A673 (cell line): ENCODE data around the gene SYNPO. TPM values are rescaled to one million over a fixed set of nuclear protein-coding genes. Genes with fewer than 3 reads are reported as not detected.

Experiments used
- BruUV-seq: library from RNA; stranded (reverse); fragments of 400-500 nt; replicated peaks from 2 replicates; lab custom pipeline; 2021; lab: Mats Ljungman, UMichigan
- CTCF ChIA-PET: fragments of 300-600 bp; sonication (Branson Sonifier 250); formaldehyde crosslinking; loops from one replicate; lab custom pipeline; 2022; ENCODE audit warnings: antibody characterized with exemption; lab: Charles Lee
- POLR2A ChIA-PET: fragments of 300-600 bp; sonication (Branson Sonifier 250); formaldehyde crosslinking; loops from one replicate; lab custom pipeline; 2022; ENCODE audit warnings: antibody characterized with exemption; ENCODE audit not compliant: low non-redundant PET; lab: Charles Lee
- DNase-seq: peaks from one replicate; pipeline ENCODE4 v3.0.0-alpha.2; 2015; ENCODE audit warnings: low spot score
- H3K27ac ChIP-seq: fragments of 200-600 bp; sonication (generic); 2 replicates; pipeline ENCODE4 v1.5.1; 2016; ENCODE audit warnings: mixed run types, low read depth, mild to moderate bottlenecking, mixed read lengths, antibody characterized with exemption, low read length; ENCODE audit not compliant: poor library complexity, severe bottlenecking
- H3K27me3 ChIP-seq: fragments of 200-600 bp; sonication (generic); replicated peaks from 2 replicates; pipeline ENCODE4 v1.6.1; 2017; ENCODE audit warnings: mixed run types, low read depth, mild to moderate bottlenecking, mixed read lengths, antibody characterized with exemption, low read length; ENCODE audit not compliant: insufficient read depth, poor library complexity
- H3K36me3 ChIP-seq: fragments of 200-600 bp; sonication (generic); 2 replicates; pipeline ENCODE4 v1.6.1; 2016; ENCODE audit warnings: mixed run types, mild to moderate bottlenecking, mixed read lengths, antibody characterized with exemption, low read length; ENCODE audit not compliant: insufficient read depth, poor library complexity, severe bottlenecking
- H3K4me1 ChIP-seq: fragments of 200-600 bp; sonication (generic); 2 replicates; pipeline ENCODE4 v1.6.1; 2017; ENCODE audit warnings: mixed run types, mild to moderate bottlenecking, mixed read lengths, antibody characterized with exemption, low read length; ENCODE audit not compliant: insufficient read depth, poor library complexity, severe bottlenecking
- H3K4me3 ChIP-seq: fragments of 200-600 bp; sonication (generic); 2 replicates; pipeline ENCODE4 v1.5.1; 2016; ENCODE audit warnings: low read depth, mixed run types, mild to moderate bottlenecking, mixed read lengths, low read length; ENCODE audit not compliant: poor library complexity, severe bottlenecking
- H3K9me3 ChIP-seq: fragments of 200-600 bp; sonication (generic); 2 replicates; pipeline ENCODE4 v1.6.1; 2016; ENCODE audit warnings: mixed run types, low read depth, mild to moderate bottlenecking, mixed read lengths, antibody characterized with exemption, low read length; ENCODE audit not compliant: poor library complexity, severe bottlenecking
- CTCF ChIP-seq: fragments of 300-800, 200-600 bp; sonication (generic); conservative IDR thresholded peaks from 2 replicates; pipeline ENCODE4 v1.5.1; 2017; ENCODE audit warnings: low read depth, mild to moderate bottlenecking, antibody characterized with exemption, low read length, moderate library complexity, mixed read lengths
- EZH2 ChIP-seq: fragments of 200-600 bp; sonication (generic); IDR thresholded peaks from 2 replicates; pipeline ENCODE4 v1.6.1; 2017; ENCODE audit warnings: borderline replicate concordance, low read depth, mild to moderate bottlenecking, mixed read lengths, antibody characterized with exemption, low read length; ENCODE audit not compliant: poor library complexity, severe bottlenecking
- intact Hi-C: fragments of 100-400 bp; cut with micrococcal nuclease; formaldehyde crosslinking; loops from one replicate; pipeline ENCODE4 v1.10.0; 2022; ENCODE audit not compliant: unreplicated experiment
- total RNA-seq: library from RNA; stranded (reverse); gene quantifications from 2 replicates; pipeline ENCODE4 v1.2.3, GENCODE V29; 2021

Gene SYNPO
- total RNA-seq, 1 experiment from 2014 or later: 7.6 TPM

GRCh38 chr5:150648294-150649107 is 8.0 kb downstream of the SYNPO start:
- Histone ChIP-seq H3K27me3 (no peaks in the 10 kb centered on the region), H3K4me3 (no peak overlapping the region), H3K27ac (no peak overlapping the region), H3K4me1 (peaks cover 31% of the 10 kb centered on the region), H3K9me3 (no peaks in the 10 kb centered on the region), H3K36me3 (no peaks in the 10 kb centered on the region)
- BruUV-seq: no TSS peak
- ChIA-PET POLR2A (no interaction called here), CTCF (no interaction called here)
- intact Hi-C loops: no loop called here
- no peak for DNase-seq
- TF ChIP-seq EZH2: no peak
- no peak for TF ChIP-seq CTCF

- Histone ChIP-seq H3K36me3 (no peaks in the 10 kb centered on the region), H3K27me3 (no peaks in the 10 kb centered on the region), H3K4me1 (peaks cover 27% of the 10 kb centered on the region), H3K9me3 (no peaks in the 10 kb centered on the region), H3K4me3 (no peak overlapping the region), H3K27ac (no peak overlapping the region)
- intact Hi-C loops: loop anchor here (10.0 kb wide), 1 partner anchor 195 kb away; no protein-coding TSS in a partner anchor
- BruUV-seq: no TSS peak
- no peak for TF ChIP-seq CTCF
- no peak for TF ChIP-seq EZH2
- no peak for DNase-seq
- POLR2A ChIA-PET: no interaction called here
- CTCF ChIA-PET: no interaction called here
Observed at GRCh38 chr5:150649108-150650020, 8.9 kb downstream of the SYNPO start.

GRCh38 chr5:150650021-150651006 is 9.9 kb downstream of the SYNPO start:
- H3K9me3 ChIP-seq: no peaks in the 10 kb centered on the region
- H3K36me3 ChIP-seq: no peaks in the 10 kb centered on the region
- ChIA-PET CTCF (no interaction called here), POLR2A (no interaction called here)
- H3K4me3 ChIP-seq: no peak overlapping the region
- peaks cover 18% of the 10 kb centered on the region for H3K4me1 ChIP-seq
- no peaks in the 10 kb centered on the region for H3K27me3 ChIP-seq
- no peak overlapping the region for H3K27ac ChIP-seq
- intact Hi-C loops: loop anchor here (10.0 kb wide), 1 partner anchor 196 kb away; no protein-coding TSS in a partner anchor
- TF ChIP-seq CTCF: no peak
- DNase-seq: no peak
- BruUV-seq: no TSS peak
